Activated naive CD8-positive, alpha-beta T cell (primary cell): ENCODE results near the gene CDS2.

Source experiments
- H3K27ac Mint-ChIP-seq: one replicate; pipeline ENCODE4 v1.8.0; 2021; ENCODE audit warnings: mixed read lengths
- H3K27me3 Mint-ChIP-seq: one replicate; pipeline ENCODE4 v1.8.0; 2021; ENCODE audit warnings: mixed read lengths
- H3K36me3 Mint-ChIP-seq: one replicate; pipeline ENCODE4 v1.8.0; 2021; ENCODE audit warnings: mixed read lengths
- H3K4me1 Mint-ChIP-seq: one replicate; pipeline ENCODE4 v1.8.0; 2021; ENCODE audit warnings: low read depth, mixed read lengths
- H3K4me3 Mint-ChIP-seq: one replicate; pipeline ENCODE4 v1.8.0; 2021; ENCODE audit warnings: mild to moderate bottlenecking, mixed read lengths
- H3K9me3 Mint-ChIP-seq: one replicate; pipeline ENCODE4 v1.8.0; 2021; ENCODE audit warnings: low read depth, mixed read lengths

Gene CDS2

GRCh38 chr20:5135363-5136012 is 8.7 kb downstream of the CDS2 start:
- no peaks in the 10 kb centered on the region for H3K27me3 Mint-ChIP-seq
- H3K4me1 Mint-ChIP-seq: peaks cover 36% of the 10 kb centered on the region
- H3K4me3 Mint-ChIP-seq: no peak overlapping the region
- peaks cover 4% of the 10 kb centered on the region for H3K36me3 Mint-ChIP-seq
- H3K27ac Mint-ChIP-seq: no peak overlapping the region
- no peaks in the 10 kb centered on the region for H3K9me3 Mint-ChIP-seq

GRCh38 chr20:5136096-5136495 is 9.3 kb downstream of the CDS2 start:
- H3K27ac Mint-ChIP-seq: no peak overlapping the region
- peaks cover 4% of the 10 kb centered on the region for H3K36me3 Mint-ChIP-seq
- H3K27me3 Mint-ChIP-seq: no peaks in the 10 kb centered on the region
- H3K4me1 Mint-ChIP-seq: peaks cover 42% of the 10 kb centered on the region
- no peaks in the 10 kb centered on the region for H3K9me3 Mint-ChIP-seq
- no peak overlapping the region for H3K4me3 Mint-ChIP-seq

GRCh38 chr20:5140195-5140594 is 13.4 kb downstream of the CDS2 start:
- no peaks in the 10 kb centered on the region for H3K9me3 Mint-ChIP-seq
- H3K27ac Mint-ChIP-seq: no peak overlapping the region
- no peak overlapping the region for H3K4me3 Mint-ChIP-seq
- H3K4me1 Mint-ChIP-seq: peaks cover 59% of the 10 kb centered on the region
- peaks cover 8% of the 10 kb centered on the region for H3K36me3 Mint-ChIP-seq
- H3K27me3 Mint-ChIP-seq: no peaks in the 10 kb centered on the region

GRCh38 chr20:5141615-5142014 is 14.8 kb downstream of the CDS2 start:
- Mint-ChIP-seq H3K36me3 (peaks cover 8% of the 10 kb centered on the region), H3K9me3 (no peaks in the 10 kb centered on the region), H3K27me3 (no peaks in the 10 kb centered on the region), H3K4me1 (peaks cover 60% of the 10 kb centered on the region), H3K27ac (no peak overlapping the region), H3K4me3 (no peak overlapping the region)

GRCh38 chr20:5143851-5144250 is 17.0 kb downstream of the CDS2 start:
- H3K27me3 Mint-ChIP-seq: no peaks in the 10 kb centered on the region
- no peaks in the 10 kb centered on the region for H3K9me3 Mint-ChIP-seq
- no peak overlapping the region for H3K4me3 Mint-ChIP-seq
- peaks cover 72% of the 10 kb centered on the region for H3K4me1 Mint-ChIP-seq
- H3K27ac Mint-ChIP-seq: no peak overlapping the region
- H3K36me3 Mint-ChIP-seq: peaks cover 8% of the 10 kb centered on the region

GRCh38 chr20:5145365-5146098 is 18.7 kb downstream of the CDS2 start:
- no peak overlapping the region for H3K4me3 Mint-ChIP-seq
- no peaks in the 10 kb centered on the region for H3K27me3 Mint-ChIP-seq
- H3K36me3 Mint-ChIP-seq: peaks cover 4% of the 10 kb centered on the region
- no peak overlapping the region for H3K27ac Mint-ChIP-seq
- peaks cover 76% of the 10 kb centered on the region for H3K4me1 Mint-ChIP-seq
- no peaks in the 10 kb centered on the region for H3K9me3 Mint-ChIP-seq

- Mint-ChIP-seq H3K9me3 (no peaks in the 10 kb centered on the region), H3K36me3 (peaks cover 4% of the 10 kb centered on the region), H3K4me3 (no peak overlapping the region), H3K4me1 (peaks cover 74% of the 10 kb centered on the region), H3K27ac (no peak overlapping the region), H3K27me3 (no peaks in the 10 kb centered on the region)
Measured at GRCh38 chr20:5146099-5146668, 19.4 kb downstream of the CDS2 start.

GRCh38 chr20:5146871-5147592 is 20.2 kb downstream of the CDS2 start:
- no peak overlapping the region for H3K27ac Mint-ChIP-seq
- H3K36me3 Mint-ChIP-seq: peaks cover 4% of the 10 kb centered on the region
- H3K4me1 Mint-ChIP-seq: peaks cover 70% of the 10 kb centered on the region
- H3K27me3 Mint-ChIP-seq: no peaks in the 10 kb centered on the region
- no peaks in the 10 kb centered on the region for H3K9me3 Mint-ChIP-seq
- peak overlapping the region; percentile 1 for H3K4me3 Mint-ChIP-seq

GRCh38 chr20:5148581-5148980 is 21.8 kb downstream of the CDS2 start:
- Mint-ChIP-seq H3K4me3 (no peak overlapping the region), H3K9me3 (no peaks in the 10 kb centered on the region), H3K27me3 (no peaks in the 10 kb centered on the region), H3K36me3 (peaks cover 6% of the 10 kb centered on the region), H3K4me1 (peaks cover 74% of the 10 kb centered on the region), H3K27ac (no peak overlapping the region)

- Mint-ChIP-seq H3K27ac (no peak overlapping the region), H3K4me3 (no peak overlapping the region)
Measured at GRCh38 chr20:5149892-5150225, 23.1 kb downstream of the CDS2 start.

GRCh38 chr20:5150226-5151076 is 23.6 kb downstream of the CDS2 start:
- Mint-ChIP-seq H3K4me3 (no peak overlapping the region), H3K9me3 (no peaks in the 10 kb centered on the region), H3K4me1 (peaks cover 75% of the 10 kb centered on the region), H3K27ac (no peak overlapping the region), H3K36me3 (peaks cover 3% of the 10 kb centered on the region), H3K27me3 (no peaks in the 10 kb centered on the region)

More at GRCh38 chr20:5149892-5150225, 23.1 kb downstream of the CDS2 start:
- peaks cover 73% of the 10 kb centered on the region for H3K4me1 Mint-ChIP-seq
- H3K27me3 Mint-ChIP-seq: no peaks in the 10 kb centered on the region
- no peaks in the 10 kb centered on the region for H3K9me3 Mint-ChIP-seq
- H3K36me3 Mint-ChIP-seq: peaks cover 2% of the 10 kb centered on the region

- Mint-ChIP-seq H3K27me3 (no peaks in the 10 kb centered on the region), H3K9me3 (no peaks in the 10 kb centered on the region), H3K36me3 (peaks cover 7% of the 10 kb centered on the region), H3K4me1 (peaks cover 76% of the 10 kb centered on the region), H3K27ac (no peak overlapping the region), H3K4me3 (no peak overlapping the region)
Measured at GRCh38 chr20:5153152-5153467, 26.3 kb downstream of the CDS2 start.

GRCh38 chr20:5153612-5154542 is 27.1 kb downstream of the CDS2 start:
- H3K27me3 Mint-ChIP-seq: no peaks in the 10 kb centered on the region
- peaks cover 7% of the 10 kb centered on the region for H3K36me3 Mint-ChIP-seq
- H3K9me3 Mint-ChIP-seq: no peaks in the 10 kb centered on the region
- peaks cover 77% of the 10 kb centered on the region for H3K4me1 Mint-ChIP-seq
- no peak overlapping the region for H3K4me3 Mint-ChIP-seq
- H3K27ac Mint-ChIP-seq: peak overlapping the region; percentile 41

GRCh38 chr20:5154543-5154925 is 27.7 kb downstream of the CDS2 start:
- Mint-ChIP-seq H3K36me3 (peaks cover 7% of the 10 kb centered on the region), H3K27ac (peak overlapping the region; percentile 41), H3K4me1 (peaks cover 70% of the 10 kb centered on the region), H3K9me3 (no peaks in the 10 kb centered on the region), H3K27me3 (no peaks in the 10 kb centered on the region), H3K4me3 (no peak overlapping the region)
